ENCODE data around the gene GBP2.

Gene GBP2

GRCh38 chr1:89065079-89065868 lies 60.6 kb downstream of the GBP2 start, which contains the start of gene GBP1:
TSS of gene GBP1 (minus strand) at chr1:89065208. CDS start at chr1:89063234, 1,974 bp downstream.
- DNase-seq (ENCODE audit: low spot score) = no peak

GRCh38 chr1:89064632-89065031 lies 61.3 kb downstream of the GBP2 start:
- DNase-seq (ENCODE audit: low spot score) = no peak

GRCh38 chr1:89063094-89063493 lies 62.8 kb downstream of the GBP2 start:
- no peak for DNase-seq (ENCODE audit: low spot score)

- DNase-seq (ENCODE audit: low spot score) = no peak
Observed at GRCh38 chr1:89060091-89060490, 65.8 kb downstream of the GBP2 start.

Measured in iPS-NIHi11 (cell line).